ENCODE data around the gene HLA-DQA1.
"Not testable (repeated sequence)": the region's sequence is repeated elsewhere in the genome, so short reads cannot be mapped to it uniquely, and the experiment has no call there.

Gene HLA-DQA1

DNA sequence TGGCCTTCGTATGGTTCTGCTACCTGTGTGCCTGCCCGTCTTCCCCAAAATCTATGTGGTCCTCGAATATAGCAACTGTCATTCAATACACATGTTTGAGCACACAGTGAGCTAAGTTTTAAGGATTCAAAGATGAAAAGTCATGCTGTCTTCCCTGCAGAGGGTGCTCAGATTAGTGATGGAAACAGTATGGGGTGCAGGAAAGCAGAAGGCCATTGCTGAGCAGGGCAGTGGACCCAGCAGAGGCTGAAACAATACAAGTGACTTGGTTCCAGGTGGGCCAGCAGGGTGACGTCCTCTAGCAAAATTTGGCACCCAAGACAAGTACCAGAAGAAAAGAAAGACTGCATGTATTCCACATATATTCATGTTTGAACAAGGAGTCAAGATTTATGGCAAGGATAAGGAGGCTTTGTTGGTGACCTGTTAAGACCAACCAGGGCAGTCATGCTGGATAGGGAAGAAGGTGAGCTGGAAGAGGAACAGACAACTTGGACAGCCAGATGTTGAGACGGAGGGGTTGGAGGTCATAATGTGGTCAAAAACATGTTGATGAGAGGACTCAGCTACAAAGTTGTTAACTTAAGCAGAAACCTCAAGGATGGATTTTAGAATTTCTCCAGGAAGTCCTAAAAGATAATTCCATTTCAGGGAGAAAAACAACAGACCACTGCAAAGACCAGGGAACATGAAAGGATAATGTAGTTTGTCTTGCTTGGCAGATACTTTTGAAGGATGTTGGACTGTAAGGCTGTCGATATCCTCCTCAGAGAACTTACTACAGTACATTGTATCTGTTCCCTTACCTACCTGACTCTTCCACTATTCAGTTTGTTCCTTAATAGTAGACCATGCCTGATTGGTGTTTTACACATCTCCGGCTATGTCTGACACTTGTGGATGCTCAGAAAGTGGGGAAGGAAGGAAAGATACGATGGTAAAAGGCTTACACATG, 2.5 kb downstream of the HLA-DQA1 start:
- intact Hi-C loops (cut with DNase I; ENCODE audit: low total_unique reads): loop anchor here (10.0 kb wide), 1 partner anchor 105 kb away; the partner anchor contains the start of gene HLA-DQA2
- DNase-seq: no peak
- TF ChIP-seq, protein P1, sequence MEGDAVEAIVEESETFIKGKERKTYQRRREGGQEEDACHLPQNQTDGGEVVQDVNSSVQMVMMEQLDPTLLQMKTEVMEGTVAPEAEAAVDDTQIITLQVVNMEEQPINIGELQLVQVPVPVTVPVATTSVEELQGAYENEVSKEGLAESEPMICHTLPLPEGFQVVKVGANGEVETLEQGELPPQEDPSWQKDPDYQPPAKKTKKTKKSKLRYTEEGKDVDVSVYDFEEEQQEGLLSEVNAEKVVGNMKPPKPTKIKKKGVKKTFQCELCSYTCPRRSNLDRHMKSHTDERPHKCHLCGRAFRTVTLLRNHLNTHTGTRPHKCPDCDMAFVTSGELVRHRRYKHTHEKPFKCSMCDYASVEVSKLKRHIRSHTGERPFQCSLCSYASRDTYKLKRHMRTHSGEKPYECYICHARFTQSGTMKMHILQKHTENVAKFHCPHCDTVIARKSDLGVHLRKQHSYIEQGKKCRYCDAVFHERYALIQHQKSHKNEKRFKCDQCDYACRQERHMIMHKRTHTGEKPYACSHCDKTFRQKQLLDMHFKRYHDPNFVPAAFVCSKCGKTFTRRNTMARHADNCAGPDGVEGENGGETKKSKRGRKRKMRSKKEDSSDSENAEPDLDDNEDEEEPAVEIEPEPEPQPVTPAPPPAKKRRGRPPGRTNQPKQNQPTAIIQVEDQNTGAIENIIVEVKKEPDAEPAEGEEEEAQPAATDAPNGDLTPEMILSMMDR (IDR thresholded peaks at IDR 0.05): no peak

DNA sequence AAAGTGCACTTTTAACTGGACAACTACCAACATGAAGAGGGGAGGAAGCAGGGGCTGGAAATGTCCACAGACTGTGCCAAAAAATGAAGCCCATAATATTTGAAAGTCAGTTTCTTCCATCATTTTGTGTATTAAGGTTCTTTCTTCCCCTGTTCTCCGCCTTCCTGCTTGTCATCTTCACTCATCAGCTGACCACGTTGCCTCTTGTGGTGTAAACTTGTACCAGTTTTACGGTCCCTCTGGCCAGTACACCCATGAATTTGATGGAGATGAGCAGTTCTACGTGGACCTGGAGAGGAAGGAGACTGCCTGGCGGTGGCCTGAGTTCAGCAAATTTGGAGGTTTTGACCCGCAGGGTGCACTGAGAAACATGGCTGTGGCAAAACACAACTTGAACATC, 3.9 kb downstream of the HLA-DQA1 start:
- no peaks in the 10 kb centered on the region for H3K36me3 ChIP-seq
- no peaks in the 10 kb centered on the region for H3K4me1 ChIP-seq
- intact Hi-C loops (cut with DNase I; ENCODE audit: low total_unique reads): loop anchor here (10.0 kb wide), 1 partner anchor 104 kb away; the partner anchor contains the start of gene HLA-DQA2
- no peak for DNase-seq
- H3K27me3 ChIP-seq: no peaks in the 10 kb centered on the region
- no peak overlapping the region for H3K27ac ChIP-seq
- TF ChIP-seq, protein P1 (IDR thresholded peaks at IDR 0.05): no peak
- no peak overlapping the region for H3K4me3 ChIP-seq
- no peaks in the 10 kb centered on the region for H3K9me3 ChIP-seq

More for the DNA sequence above, 2.5 kb downstream of the HLA-DQA1 start:
- H3K27ac ChIP-seq: no peak overlapping the region
- no peaks in the 10 kb centered on the region for H3K27me3 ChIP-seq
- no peaks in the 10 kb centered on the region for H3K9me3 ChIP-seq
- no peaks in the 10 kb centered on the region for H3K4me1 ChIP-seq
- no peaks in the 10 kb centered on the region for H3K36me3 ChIP-seq
- H3K4me3 ChIP-seq: no peak overlapping the region

DNA sequence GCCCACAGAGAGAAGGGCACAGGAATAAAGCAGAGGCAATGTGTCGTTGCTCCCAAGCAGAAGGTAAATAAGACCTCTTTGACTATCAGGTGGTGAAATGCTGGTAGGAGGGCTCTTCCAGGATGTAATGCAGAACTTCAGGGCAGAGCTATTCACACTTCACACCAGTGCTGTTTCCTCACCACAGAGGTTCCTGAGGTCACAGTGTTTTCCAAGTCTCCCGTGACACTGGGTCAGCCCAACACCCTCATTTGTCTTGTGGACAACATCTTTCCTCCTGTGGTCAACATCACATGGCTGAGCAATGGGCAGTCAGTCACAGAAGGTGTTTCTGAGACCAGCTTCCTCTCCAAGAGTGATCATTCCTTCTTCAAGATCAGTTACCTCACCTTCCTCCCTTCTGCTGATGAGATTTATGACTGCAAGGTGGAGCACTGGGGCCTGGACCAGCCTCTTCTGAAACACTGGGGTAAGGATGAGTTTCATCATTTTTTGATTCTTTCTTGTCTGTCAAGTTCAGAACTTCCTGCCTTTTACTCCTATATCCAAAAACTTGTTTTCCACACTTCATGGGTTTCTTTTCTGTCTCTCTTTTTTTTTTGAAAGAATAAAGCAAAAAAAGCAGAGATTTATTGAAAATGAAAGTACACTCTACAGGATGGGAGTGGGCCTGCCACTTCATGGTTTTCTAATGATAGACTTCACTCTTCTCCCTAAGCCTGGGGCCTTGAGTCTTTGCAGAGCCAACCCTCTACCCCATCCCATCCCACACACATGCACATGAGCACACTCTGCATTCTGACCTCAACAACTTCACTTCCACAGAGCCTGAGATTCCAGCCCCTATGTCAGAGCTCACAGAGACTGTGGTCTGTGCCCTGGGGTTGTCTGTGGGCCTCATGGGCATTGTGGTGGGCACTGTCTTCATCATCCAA, 4.8 kb downstream of the HLA-DQA1 start:
- H3K4me3 ChIP-seq, DNase-seq, H3K9me3 ChIP-seq, H3K27ac ChIP-seq, H3K36me3 ChIP-seq, H3K27me3 ChIP-seq, H3K4me1 ChIP-seq: not testable (repeated sequence)
- intact Hi-C loops (cut with DNase I; ENCODE audit: low total_unique reads): loop anchor here (10.0 kb wide), 1 partner anchor 103 kb away; the partner anchor contains the start of gene HLA-DQA2

DNA sequence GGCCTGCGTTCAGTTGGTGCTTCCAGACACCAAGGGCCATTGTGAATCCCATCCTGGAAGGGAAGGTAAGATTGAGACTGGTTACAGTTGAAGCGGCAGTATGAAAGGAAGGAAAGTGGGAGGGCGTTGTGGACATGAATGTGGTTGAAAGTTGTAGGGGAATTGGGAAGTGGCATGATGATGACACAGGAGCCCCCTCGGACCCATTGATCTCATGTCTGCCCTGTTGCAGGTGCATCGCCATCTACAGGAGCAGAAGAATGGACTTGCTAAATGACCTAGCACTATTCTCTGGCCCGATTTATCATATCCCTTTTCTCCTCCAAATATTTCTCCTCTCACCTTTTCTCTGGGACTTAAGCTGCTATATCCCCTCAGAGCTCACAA, 5.5 kb downstream of the HLA-DQA1 start:
- intact Hi-C loops (cut with DNase I; ENCODE audit: low total_unique reads): loop anchor here (10.0 kb wide), 1 partner anchor 102 kb away; the partner anchor contains the start of gene HLA-DQA2
- Histone ChIP-seq H3K4me3 (no peak overlapping the region), H3K36me3 (no peaks in the 10 kb centered on the region), H3K9me3 (no peaks in the 10 kb centered on the region), H3K27me3 (no peaks in the 10 kb centered on the region), H3K27ac (no peak overlapping the region), H3K4me1 (no peaks in the 10 kb centered on the region)
- no peak for DNase-seq
- TF ChIP-seq, protein P1 (IDR thresholded peaks at IDR 0.05): no peak

DNA sequence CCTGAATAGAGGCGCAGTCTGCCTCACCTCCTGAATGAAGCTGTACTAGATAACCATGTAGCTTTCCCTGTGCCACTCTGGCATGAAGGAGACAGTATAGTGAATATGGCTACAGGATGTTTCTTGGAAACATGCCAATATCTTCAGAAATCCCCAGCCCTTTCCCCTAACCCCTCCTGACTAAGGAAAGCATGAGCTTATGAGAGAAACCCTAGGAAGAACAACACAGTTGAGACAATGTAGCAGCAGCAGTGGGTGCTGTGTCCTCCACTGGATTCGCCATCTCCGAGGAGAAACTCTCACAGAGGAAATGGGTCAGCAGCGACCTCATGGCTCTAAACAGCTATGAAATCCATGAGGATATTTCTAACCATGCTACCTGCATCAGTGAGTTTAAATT, 6.7 kb downstream of the HLA-DQA1 start:
- TF ChIP-seq, protein P1 (IDR thresholded peaks at IDR 0.05): no peak
- Histone ChIP-seq H3K27me3 (no peaks in the 10 kb centered on the region), H3K9me3 (no peaks in the 10 kb centered on the region), H3K4me3 (no peak overlapping the region), H3K36me3 (no peaks in the 10 kb centered on the region), H3K27ac (no peak overlapping the region), H3K4me1 (no peaks in the 10 kb centered on the region)
- DNase-seq: no peak
- intact Hi-C loops (cut with DNase I; ENCODE audit: low total_unique reads): loop anchor here (10.0 kb wide), 1 partner anchor 101 kb away; the partner anchor contains the start of gene HLA-DQA2
